GM23248 (cell line): Measurements from ENCODE around the gene FAM81A.

Experiments
- EZH2 ChIP-seq: fragments of 200-600 bp; sonication (generic); IDR thresholded peaks from 2 replicates; pipeline ENCODE4 v1.6.1; 2018; ENCODE audit warnings: antibody characterized with exemption, mild to moderate bottlenecking; ENCODE audit not compliant: insufficient read depth, poor library complexity, severe bottlenecking
- EZH2phosphoT487 ChIP-seq: fragments of 200-600 bp; sonication (generic); IDR thresholded peaks from 2 replicates; pipeline ENCODE4 v1.6.1; 2018; ENCODE audit warnings: antibody characterized with exemption, moderate library complexity, mild to moderate bottlenecking, low read depth; ENCODE audit not compliant: insufficient read depth

DNA sequence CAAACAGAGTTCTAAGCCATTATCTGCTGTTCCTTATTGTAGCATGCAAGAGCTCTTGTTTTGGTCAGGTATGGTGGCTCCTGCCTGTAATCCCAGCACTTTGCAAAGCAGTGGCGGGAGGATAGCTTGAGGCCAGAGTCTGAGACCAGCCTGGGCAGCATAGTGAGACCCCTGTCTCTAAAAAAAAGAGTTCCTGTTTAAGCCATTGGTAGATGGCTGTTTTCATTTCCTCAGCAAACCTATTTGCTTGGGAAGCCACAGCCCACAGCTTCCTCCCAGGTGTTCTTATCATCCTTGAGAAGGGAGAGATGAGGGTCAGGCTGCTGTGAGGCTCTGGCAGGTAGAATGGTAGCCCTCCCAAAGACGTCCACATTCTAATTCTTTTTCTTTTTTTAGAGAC lies 24.4 kb upstream of the FAM81A start:
- TF ChIP-seq EZH2phosphoT487 = no peak
- no peak for TF ChIP-seq EZH2
